ENCODE results near the gene KIFAP3. TPM values are rescaled to one million over a fixed set of nuclear protein-coding genes. Genes with fewer than 3 reads are reported as not detected.
"Not testable (repeated sequence)": the region's sequence is repeated elsewhere in the genome, so short reads cannot be mapped to it uniquely, and the experiment has no call there.

The KIFAP3 gene
- total RNA-seq, 1 experiment from 2014 or later = 51.5 TPM

DNA sequence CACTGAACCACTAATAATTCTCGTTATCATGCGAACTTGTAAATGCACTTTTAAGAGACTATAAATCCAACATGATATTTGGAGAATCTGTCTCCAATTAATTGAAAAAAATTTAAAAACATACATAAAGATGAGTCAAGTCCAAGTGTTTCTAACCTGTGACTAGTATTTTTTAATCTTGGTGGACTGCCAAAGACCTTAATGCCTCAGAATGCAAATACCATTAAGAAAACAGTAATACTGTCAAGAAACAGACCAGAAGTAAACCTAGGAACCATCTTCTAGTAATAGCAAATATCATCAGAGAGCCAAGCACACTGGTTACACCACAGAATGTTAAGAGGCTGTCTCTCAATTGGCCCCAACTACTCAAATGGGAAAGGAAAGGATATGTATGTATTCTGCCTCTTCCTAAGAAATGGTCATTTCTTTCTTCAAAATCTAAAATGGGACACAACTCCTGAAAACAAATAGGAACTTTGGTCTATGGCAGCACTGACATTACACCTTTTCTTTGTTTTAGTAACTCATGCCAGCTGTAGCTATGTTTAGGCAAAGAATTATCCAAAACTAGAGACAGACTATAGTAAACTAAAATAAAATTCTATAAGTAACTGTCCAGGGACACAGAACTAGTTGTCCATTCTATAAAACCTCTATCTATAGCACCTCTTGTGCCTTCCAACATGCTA is 196.5 kb downstream of the KIFAP3 start:
- in situ Hi-C loops (cut with HindIII; ENCODE audit: low sequenced_read_pairs) = no loop called here
- DNase-seq (ENCODE audit: low spot score) = no peak

DNA sequence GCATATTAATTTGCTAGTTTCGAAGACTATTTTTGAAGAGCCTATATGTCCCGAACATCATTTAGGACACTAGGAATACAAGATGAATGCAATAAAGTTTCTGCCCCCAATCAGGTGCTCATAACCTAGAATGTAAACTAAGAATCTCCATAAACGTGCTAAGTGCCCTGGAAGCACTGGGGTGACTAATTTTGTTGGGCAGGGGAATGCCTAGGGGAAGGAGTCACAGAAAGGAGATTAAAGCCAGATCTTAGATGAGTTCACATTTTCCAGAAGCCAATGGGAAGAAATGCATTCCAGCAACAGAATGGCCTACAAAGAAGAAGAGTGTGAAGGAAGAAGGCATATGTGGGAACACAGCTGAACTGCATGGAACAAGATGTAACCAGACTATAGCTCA is 200.3 kb downstream of the KIFAP3 start:
- in situ Hi-C loops (cut with HindIII; ENCODE audit: low sequenced_read_pairs) = no loop called here
- no peak for DNase-seq (ENCODE audit: low spot score)

DNA sequence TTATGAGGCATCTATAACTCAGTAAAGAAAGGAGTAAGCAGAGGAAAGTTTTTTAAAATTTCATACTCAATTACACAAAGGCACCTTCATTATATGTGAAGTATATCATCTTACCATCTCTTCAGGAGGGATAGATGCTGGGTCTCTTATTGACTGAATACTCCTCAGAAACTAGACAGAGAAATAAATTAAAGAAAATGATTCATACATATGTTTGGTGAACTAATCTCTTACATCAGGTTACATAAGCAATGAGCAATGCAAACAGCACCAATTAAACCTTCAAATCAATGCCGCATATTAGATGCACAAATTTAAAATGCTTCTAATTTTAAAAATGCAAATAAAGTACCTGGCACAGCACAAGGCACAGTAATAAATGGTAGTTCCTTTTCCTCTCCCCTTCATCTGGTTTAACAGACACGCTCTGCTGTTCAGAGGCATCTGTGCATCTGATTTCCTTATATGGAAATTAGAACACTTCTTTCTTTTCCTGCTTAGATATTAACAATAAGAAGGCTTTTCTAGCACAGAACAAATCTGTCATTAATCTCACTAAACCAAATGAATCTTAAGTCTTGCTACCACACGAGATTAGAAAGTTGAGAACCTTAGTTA is 200.8 kb downstream of the KIFAP3 start:
- DNase-seq (ENCODE audit: low spot score) = no peak
- in situ Hi-C loops (cut with HindIII; ENCODE audit: low sequenced_read_pairs) = no loop called here

DNA sequence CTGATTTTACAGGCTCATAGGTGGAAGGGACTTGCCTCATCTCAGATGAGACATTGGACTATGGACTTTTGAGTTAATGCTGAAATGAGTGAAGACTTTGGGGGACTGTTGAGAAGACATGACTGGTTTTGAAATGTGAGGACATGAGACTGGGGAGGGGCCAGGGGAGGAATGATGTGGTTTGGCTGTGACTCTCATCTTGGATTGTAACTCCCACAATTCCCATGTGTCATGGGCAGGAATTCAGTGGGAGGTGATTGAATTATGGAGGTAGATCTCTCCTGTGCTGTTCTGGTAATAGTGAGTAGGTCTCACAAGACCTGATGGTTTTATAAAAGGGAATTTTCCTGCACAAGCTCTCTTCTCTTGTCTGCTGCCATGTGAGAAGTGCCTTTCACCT is 201.6 kb downstream of the KIFAP3 start:
- in situ Hi-C loops (cut with HindIII; ENCODE audit: low sequenced_read_pairs) = no loop called here
- no peak for DNase-seq (ENCODE audit: low spot score)

DNA sequence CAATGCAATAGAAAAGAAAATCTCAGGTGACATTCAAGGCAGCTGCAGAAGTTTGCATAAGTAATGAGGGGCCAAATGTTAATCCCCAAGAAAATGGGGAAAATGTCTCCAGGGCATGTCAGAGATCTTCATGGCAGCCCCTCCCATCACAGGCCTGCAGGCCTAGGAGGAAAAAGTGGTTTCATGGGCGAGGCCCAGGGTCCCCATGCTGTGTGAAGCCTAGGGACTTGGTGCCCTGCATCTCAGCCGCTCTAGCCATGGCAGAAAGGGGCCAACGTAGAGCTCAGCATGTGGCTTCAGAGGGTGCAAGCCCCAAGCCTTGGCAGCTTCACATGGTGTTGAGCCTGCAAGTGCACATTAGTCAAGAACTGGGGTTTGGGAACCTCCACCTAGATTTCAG is 202.5 kb downstream of the KIFAP3 start:
- DNase-seq (ENCODE audit: low spot score); in situ Hi-C loops (cut with HindIII; ENCODE audit: low sequenced_read_pairs): not testable (repeated sequence)

Other genes with a start within 250 kb of the KIFAP3 start
- gene SCYL3, start 180.8 kb downstream of the KIFAP3 start, total RNA-seq (2014; rRNA removed; shearing (Covaris generic)) = 2.0 and 10.2 TPM in 2 replicates
- not detected in 2 replicates for gene NTMT2, start 71.3 kb upstream of the KIFAP3 start, total RNA-seq (2014; rRNA removed; shearing (Covaris generic))

Data from G401 (cell line).